ENCODE results near the gene SLC25A30. TPM values are rescaled to one million over a fixed set of nuclear protein-coding genes. Genes with fewer than 3 reads are reported as not detected.
"Not testable (repeated sequence)": the region's sequence is repeated elsewhere in the genome, so short reads cannot be mapped to it uniquely, and the experiment has no call there.

SLC25A30 gene
- total and polyA plus RNA-seq, 9 of the 15 experiments (the other 6 are each of a cell fraction or from before 2014, with no cell fraction given), result 1.1 to 11.1 (median 5.6) TPM

GRCh38 chr13:45386892-45387575 lies 31.1 kb downstream of the SLC25A30 start:
- TF ChIP-seq C11orf30 (IDR thresholded peaks at IDR 0.05; ENCODE audit: low read depth) (peak; percentile 46; the same call in 1 of the 2 replicates), ZNF316 (IDR thresholded peaks at IDR 0.05) (peak; percentile 80), MAFG (tag; conservative IDR thresholded peaks at IDR 0.05) (peak; percentile 30; the same call in 1 of the 2 replicates)
- CTCF ChIA-PET (ENCODE audit: low intra/inter-chr PET ratio); FAIRE-seq; H3K79me2 ChIP-seq (ENCODE audit: control insufficient read depth, insufficient read depth, low read length); H3K4me2 ChIP-seq (ENCODE audit: insufficient read depth, low read length); intact Hi-C loops (cut with micrococcal nuclease); H2AFZ ChIP-seq (ENCODE audit: low read depth, low read length); H4K20me1 ChIP-seq (replicated peaks; ENCODE audit: control insufficient read depth, insufficient read depth, low read length); H3K9ac ChIP-seq (ENCODE audit: insufficient read depth in 1 of 2, low read depth in 2 of 2, low read length in 2 of 2); H3K27me3 ChIP-seq (ENCODE audit: control insufficient read depth in 2 of 2, insufficient read depth in 2 of 2, low read length in 2 of 2); H3K9me3 ChIP-seq (replicated peaks; ENCODE audit: control insufficient read depth, insufficient read depth, low read depth, low read length); H3K4me1 ChIP-seq (replicated peaks in 1 of 2; ENCODE audit: control insufficient read depth in 2 of 2, insufficient read depth in 2 of 2, low read length in 2 of 2); BruUV-seq (replicated peaks); DNase-seq (ENCODE audit: extremely low read depth in 1 of 4, low spot score in 3 of 4); ATAC-seq; H3K4me3 ChIP-seq; H3K36me3 ChIP-seq (ENCODE audit: control insufficient read depth, insufficient read depth, low read length); H3K27ac ChIP-seq (ENCODE audit: extremely low read depth, low read depth, low read length); H3K9me1 ChIP-seq (ENCODE audit: control insufficient read depth, insufficient read depth, low read length): not testable (repeated sequence)
- in situ Hi-C loops (cut with MboI), result loop anchor here (10.0 kb wide), 1 partner anchor 1078 kb away; no protein-coding TSS in a partner anchor
- WGBS (ENCODE audit: insufficient coverage, low coverage, missing lambda C conversion rate), result 97% methylated on average over 10 of the region's 17 CpGs
- POLR2A ChIA-PET, result interaction anchor here (0.5 to 0.6 kb wide), 2 partner anchors 9 to 54 kb away, joined by 3 read pairs; no protein-coding TSS in a partner anchor

GRCh38 chr13:45385907-45386553 lies 32.1 kb downstream of the SLC25A30 start:
- peak; percentile 86 for FAIRE-seq
- TF ChIP-seq C11orf30 (IDR thresholded peaks at IDR 0.05; ENCODE audit: low read depth) (peak; percentile 70), ZNF384 (IDR thresholded peaks at IDR 0.05; ENCODE audit: low read depth, low read length) (peak; percentile 45; the same call in 1 of the 2 replicates), CREM (IDR thresholded peaks at IDR 0.05; ENCODE audit: low read depth) (peak; percentile 13; the same call in 1 of the 2 replicates), NFE2 (IDR thresholded peaks at IDR 0.05; ENCODE audit: low read depth) (peak; percentile 68; the same call in 1 of the 2 replicates), ZNF316 (IDR thresholded peaks at IDR 0.05) (peak; percentile 68), ARID3A (IDR thresholded peaks at IDR 0.05; ENCODE audit: borderline replicate concordance, low read depth, low read length) (no peak), ZNF175 (CRISPR knock-in tag; IDR thresholded peaks at IDR 0.05; ENCODE audit: low read depth) (no peak), NR2C2 (CRISPR knock-in tag; IDR thresholded peaks at IDR 0.05) (no peak), NR2C2 (tag; IDR thresholded peaks at IDR 0.05) (peak; percentile 29; the same call in 1 of the 2 replicates), ZBTB2 (IDR thresholded peaks at IDR 0.05) (no peak)

More at GRCh38 chr13:45385907-45386553, 32.1 kb downstream of the SLC25A30 start:
- H3K4me1 ChIP-seq (replicated peaks in 1 of 2; ENCODE audit: control insufficient read depth in 2 of 2, insufficient read depth in 2 of 2, low read length in 2 of 2), result peaks cover 0 to 4% of the 10 kb centered on the region in 2 experiments; a peak in 2 of 5 replicates
- in situ Hi-C loops (cut with MboI) (loop anchor here (10.0 kb wide), 1 partner anchor 1079 kb away; no protein-coding TSS in a partner anchor), intact Hi-C loops (cut with micrococcal nuclease) (no loop called here)
- H3K4me3 ChIP-seq, result no peak overlapping the region
- 0 out of 4 replicates have a peak overlapping the region, but pooled peaks of 1 of the 2 experiments have one; percentile 20 for H3K9ac ChIP-seq (ENCODE audit: insufficient read depth in 1 of 2, low read depth in 2 of 2, low read length in 2 of 2)
- H2AFZ ChIP-seq (ENCODE audit: low read depth, low read length), result peak overlapping the region; percentile 26; the same call in 1 of the 2 replicates
- peak; percentile 87 for ATAC-seq
- WGBS (ENCODE audit: insufficient coverage, low coverage, missing lambda C conversion rate), result 32% methylated on average over 5 of the region's 5 CpGs
- peak overlapping the region; percentile 76; the same call in 2 of the 3 replicates for H3K27ac ChIP-seq (ENCODE audit: extremely low read depth, low read depth, low read length)
- POLR2A ChIA-PET, result no interaction called here
- H3K27me3 ChIP-seq (ENCODE audit: control insufficient read depth in 2 of 2, insufficient read depth in 2 of 2, low read length in 2 of 2), result no peaks in the 10 kb centered on the region
- H3K9me1 ChIP-seq (ENCODE audit: control insufficient read depth, insufficient read depth, low read length), result no peaks in the 10 kb centered on the region
- no peaks in the 10 kb centered on the region for H3K79me2 ChIP-seq (ENCODE audit: control insufficient read depth, insufficient read depth, low read length)
- no TSS peak for BruUV-seq (replicated peaks)
- H4K20me1 ChIP-seq (replicated peaks; ENCODE audit: control insufficient read depth, insufficient read depth, low read length), result no peaks in the 10 kb centered on the region
- DNase-seq (ENCODE audit: extremely low read depth in 1 of 4, low spot score in 3 of 4), result peak in 1 of 4 experiments; percentile 50
- CTCF ChIA-PET (ENCODE audit: low intra/inter-chr PET ratio), result no interaction called here
- H3K4me2 ChIP-seq (ENCODE audit: insufficient read depth, low read length), result peak overlapping the region; percentile 37; the same call in 1 of the 2 replicates
- H3K36me3 ChIP-seq (ENCODE audit: control insufficient read depth, insufficient read depth, low read length), result no peaks in the 10 kb centered on the region
- no peaks in the 10 kb centered on the region for H3K9me3 ChIP-seq (replicated peaks; ENCODE audit: control insufficient read depth, insufficient read depth, low read depth, low read length)

Measured in K562 (cell line).